Lung (tissue), 12 donors: ENCODE results near the gene PDCD1. TPM values are rescaled to one million over a fixed set of nuclear protein-coding genes. Genes with fewer than 3 reads are reported as not detected.
A peak's percentile ranks its signal among the peaks of the same experiment; 100 is the strongest.

Experiments
- ATAC-seq: fragments of 200-7000 bp; cut with Tn5 transposase; one replicate; pipeline ENCODE4 v1.9.1; 2020; ENCODE audit warnings: moderate number of reproducible peaks; ENCODE audit not compliant: insufficient read depth, low FRiP score
- DNase-seq, 3 donors: peaks; one replicate each; pipeline ENCODE4 v3.0.0-alpha.2; 2013 to 2017
- H3K27ac ChIP-seq, 2 donors: one replicate each; pipeline ENCODE4 v1.5.1; 2013; ENCODE audit warnings: mild to moderate bottlenecking in 2 of 2, moderate library complexity in 2 of 2, control low read depth in 1 of 2, inconsistent platforms in 1 of 2, low read depth in 1 of 2, low read length in 1 of 2
- H3K27me3 ChIP-seq, 3 donors: one replicate each; pipeline ENCODE4 v1.5.1; 2013; ENCODE audit warnings: low read length in 2 of 3; ENCODE audit not compliant: control insufficient read depth in 3 of 3, insufficient read depth in 3 of 3
- H3K36me3 ChIP-seq, 4 donors: one replicate each; pipeline ENCODE4 v1.5.1; 2013; ENCODE audit warnings: low read length in 4 of 4, mild to moderate bottlenecking in 1 of 4, moderate library complexity in 1 of 4; ENCODE audit not compliant: control insufficient read depth in 4 of 4, insufficient read depth in 4 of 4
- H3K4me1 ChIP-seq, 5 donors: one replicate each; pipeline ENCODE4 v1.5.1; 2013; ENCODE audit warnings: low read length in 5 of 5, mild to moderate bottlenecking in 2 of 5, moderate library complexity in 1 of 5; ENCODE audit not compliant: control insufficient read depth in 5 of 5, insufficient read depth in 5 of 5
- H3K4me3 ChIP-seq: one replicate; pipeline ENCODE4 v1.5.1; 2013; ENCODE audit warnings: mild to moderate bottlenecking, control low read depth, moderate library complexity
- H3K9ac ChIP-seq, 2 donors: one replicate each; pipeline ENCODE4 v1.5.1; 2013; ENCODE audit warnings: low read length in 2 of 2, control low read depth in 1 of 2; ENCODE audit not compliant: insufficient read depth in 1 of 2
- H3K9me3 ChIP-seq, 4 donors: one replicate each; pipeline ENCODE4 v1.5.1; 2013; ENCODE audit warnings: low read length in 3 of 4, mild to moderate bottlenecking in 1 of 4, moderate library complexity in 1 of 4; ENCODE audit not compliant: control insufficient read depth in 4 of 4, insufficient read depth in 3 of 4
- WGBS, 2 donors: extraction: QIAGEN DNeasy Blood & Tissue Kit; methylation state at CpG; one replicate each; pipeline ENCODE4 v1.1.7; 2013; 5-methylcytosine and 5-hydroxymethylcytosine counted together
- polyA plus RNA-seq, 2 donors: library from polyadenylated mRNA; stranded (reverse); fragments of 200-250 nt; gene quantifications; one replicate each; pipeline ENCODE4 v1.2.1, GENCODE V29; 2013
- total RNA-seq, 2 donors: library from RNA; depleted of rRNA in 1 of 2; stranded (reverse); fragments of >200 nt in 1 of 2; gene quantifications; one replicate each; pipeline ENCODE4 v1.2.1, GENCODE V29; 2014 to 2021
- TF ChIP-seq, protein P1 (sequence below): IDR thresholded peaks from 2 replicates; pipeline ENCODE4 v1.5.1; 2012; ENCODE audit warnings: mild to moderate bottlenecking; ENCODE audit errors: control extremely low read depth, extremely low read depth
- donor health status: control.
- donor health status: control.
- donor health status: Bipolar disorder and iron deficiency.
- donor health status: healthy.
- donor health status: DM: yes; HTN: yes; CAD: no.

Gene PDCD1
- total and polyA plus RNA-seq, 4 donors, result 0.59 to 0.97 (median 0.81) TPM

- Histone ChIP-seq H3K9me3 (no peaks in the 10 kb centered on the region), H3K9ac (no peak overlapping the region), H3K27ac (no peak overlapping the region), H3K4me3 (no peak overlapping the region), H3K36me3 (no peaks in the 10 kb centered on the region), H3K4me1 (peaks cover 0 to 30% (median 7%) of the 10 kb centered on the region in 5 donors), H3K27me3 (peaks cover 0 to 4% (median 0%) of the 10 kb centered on the region in 3 donors)
- no peak for DNase-seq
- TF ChIP-seq, protein P1, sequence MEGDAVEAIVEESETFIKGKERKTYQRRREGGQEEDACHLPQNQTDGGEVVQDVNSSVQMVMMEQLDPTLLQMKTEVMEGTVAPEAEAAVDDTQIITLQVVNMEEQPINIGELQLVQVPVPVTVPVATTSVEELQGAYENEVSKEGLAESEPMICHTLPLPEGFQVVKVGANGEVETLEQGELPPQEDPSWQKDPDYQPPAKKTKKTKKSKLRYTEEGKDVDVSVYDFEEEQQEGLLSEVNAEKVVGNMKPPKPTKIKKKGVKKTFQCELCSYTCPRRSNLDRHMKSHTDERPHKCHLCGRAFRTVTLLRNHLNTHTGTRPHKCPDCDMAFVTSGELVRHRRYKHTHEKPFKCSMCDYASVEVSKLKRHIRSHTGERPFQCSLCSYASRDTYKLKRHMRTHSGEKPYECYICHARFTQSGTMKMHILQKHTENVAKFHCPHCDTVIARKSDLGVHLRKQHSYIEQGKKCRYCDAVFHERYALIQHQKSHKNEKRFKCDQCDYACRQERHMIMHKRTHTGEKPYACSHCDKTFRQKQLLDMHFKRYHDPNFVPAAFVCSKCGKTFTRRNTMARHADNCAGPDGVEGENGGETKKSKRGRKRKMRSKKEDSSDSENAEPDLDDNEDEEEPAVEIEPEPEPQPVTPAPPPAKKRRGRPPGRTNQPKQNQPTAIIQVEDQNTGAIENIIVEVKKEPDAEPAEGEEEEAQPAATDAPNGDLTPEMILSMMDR, result no peak
- 93 to 95% methylated on average over 17 of the region's 17 CpGs for WGBS, 2 donors
- no peak for ATAC-seq
Observed at GRCh38 chr2:241897231-241897916, 38.7 kb upstream of the PDCD1 start.

GRCh38 chr2:241896746-241897201 is 38.1 kb upstream of the PDCD1 start:
- no peak overlapping the region for H3K9ac ChIP-seq
- peaks cover 0 to 4% (median 0%) of the 10 kb centered on the region in 3 donors for H3K27me3 ChIP-seq
- 89 to 93% methylated on average over 9 to 10 of the region's 10 CpGs for WGBS, 2 donors
- H3K36me3 ChIP-seq, result no peaks in the 10 kb centered on the region
- TF ChIP-seq, protein P1, result no peak
- H3K4me3 ChIP-seq, result no peak overlapping the region
- H3K9me3 ChIP-seq, result no peaks in the 10 kb centered on the region
- no peak overlapping the region for H3K27ac ChIP-seq
- no peak for ATAC-seq
- H3K4me1 ChIP-seq, result peaks cover 0 to 33% (median 5%) of the 10 kb centered on the region in 5 donors
- DNase-seq, result no peak

DNA sequence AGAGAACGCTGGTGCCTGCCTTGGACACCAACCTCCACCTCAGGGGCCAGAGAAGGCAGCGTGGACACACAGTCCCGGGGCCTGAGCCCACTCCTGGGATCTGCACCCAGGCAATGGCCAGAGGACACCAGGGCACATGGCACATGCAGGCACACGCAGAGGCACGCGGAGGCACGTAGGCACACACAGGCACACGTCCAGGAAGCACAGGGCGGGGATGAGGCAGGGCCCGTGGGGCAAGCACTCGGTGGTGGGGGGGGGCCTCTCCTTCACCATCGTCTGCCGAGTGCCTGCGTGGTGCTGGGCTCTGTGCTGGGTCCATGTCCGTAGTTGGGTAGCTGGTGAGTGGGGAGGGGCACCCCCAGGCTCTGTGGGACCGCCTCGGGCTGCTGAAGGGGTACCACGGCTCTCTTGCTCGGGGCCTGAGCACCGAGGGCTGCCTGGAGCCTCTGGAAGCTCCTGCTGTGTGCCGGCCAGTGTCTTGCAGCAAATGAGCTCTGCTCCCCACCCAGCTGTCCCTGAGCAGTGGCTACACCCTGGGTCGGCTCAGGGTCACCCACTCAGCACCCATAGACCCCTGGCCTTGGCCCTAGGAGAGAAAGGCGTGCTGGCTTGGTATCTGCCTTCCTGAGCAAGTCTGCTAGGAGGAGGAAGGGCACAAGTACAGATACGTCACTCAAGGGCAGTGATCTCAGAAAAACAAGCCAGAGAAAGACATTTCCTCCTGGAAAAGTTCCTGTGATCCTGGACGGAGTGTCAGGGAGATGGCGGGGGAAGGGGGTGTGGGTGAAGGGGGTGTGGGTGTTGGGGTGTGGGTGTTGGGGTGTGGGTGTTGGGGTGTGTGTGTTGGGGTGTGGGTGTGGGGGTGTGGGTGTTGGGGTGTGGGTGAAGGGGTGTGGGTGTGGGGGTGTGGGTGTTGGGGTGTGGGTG is 37.3 kb upstream of the PDCD1 start:
- H3K27ac ChIP-seq, result no peak overlapping the region
- H3K4me3 ChIP-seq, result no peak overlapping the region
- H3K4me1 ChIP-seq, result peaks cover 0 to 26% (median 2%) of the 10 kb centered on the region in 5 donors
- no peaks in the 10 kb centered on the region for H3K36me3 ChIP-seq
- H3K9ac ChIP-seq, result no peak overlapping the region
- H3K9me3 ChIP-seq, result no peaks in the 10 kb centered on the region
- ATAC-seq (no peak), DNase-seq (peak; percentile 66 to 77 (median 71))
- 71 to 81% methylated on average over 26 of the region's 26 CpGs for WGBS, 2 donors
- TF ChIP-seq, protein P1, result no peak
- peaks cover 0 to 4% (median 0%) of the 10 kb centered on the region in 3 donors for H3K27me3 ChIP-seq
